ENCODE measurements around the gene GATAD1.

DNA sequence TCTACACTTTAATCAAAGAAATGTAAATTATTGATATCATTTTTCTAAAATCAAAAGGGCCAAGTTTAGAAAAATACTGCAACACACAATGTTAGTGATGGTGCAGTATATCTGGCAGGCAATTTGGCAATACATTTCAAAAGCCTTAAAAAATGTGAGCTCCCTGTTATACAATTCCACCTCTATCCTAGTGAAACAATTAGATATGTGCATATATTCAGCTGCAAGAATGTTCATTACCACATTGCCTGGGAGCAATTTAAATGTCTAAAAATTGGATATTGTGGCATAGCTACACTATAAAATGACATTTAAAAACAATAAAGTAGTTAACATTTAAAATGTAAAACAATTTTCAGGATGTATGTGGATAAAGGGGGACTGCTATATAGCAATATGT, 40.5 kb downstream of the GATAD1 start:
- TF ChIP-seq POLR2A (IDR thresholded peaks at IDR 0.05; ENCODE audit: control extremely low read depth in 1 of 2, low read depth in 2 of 2, low read length in 2 of 2) = no peak
- no peak for TF ChIP-seq KDM5A (IDR thresholded peaks at IDR 0.05; ENCODE audit: low read length)
- TF ChIP-seq, protein P1, sequence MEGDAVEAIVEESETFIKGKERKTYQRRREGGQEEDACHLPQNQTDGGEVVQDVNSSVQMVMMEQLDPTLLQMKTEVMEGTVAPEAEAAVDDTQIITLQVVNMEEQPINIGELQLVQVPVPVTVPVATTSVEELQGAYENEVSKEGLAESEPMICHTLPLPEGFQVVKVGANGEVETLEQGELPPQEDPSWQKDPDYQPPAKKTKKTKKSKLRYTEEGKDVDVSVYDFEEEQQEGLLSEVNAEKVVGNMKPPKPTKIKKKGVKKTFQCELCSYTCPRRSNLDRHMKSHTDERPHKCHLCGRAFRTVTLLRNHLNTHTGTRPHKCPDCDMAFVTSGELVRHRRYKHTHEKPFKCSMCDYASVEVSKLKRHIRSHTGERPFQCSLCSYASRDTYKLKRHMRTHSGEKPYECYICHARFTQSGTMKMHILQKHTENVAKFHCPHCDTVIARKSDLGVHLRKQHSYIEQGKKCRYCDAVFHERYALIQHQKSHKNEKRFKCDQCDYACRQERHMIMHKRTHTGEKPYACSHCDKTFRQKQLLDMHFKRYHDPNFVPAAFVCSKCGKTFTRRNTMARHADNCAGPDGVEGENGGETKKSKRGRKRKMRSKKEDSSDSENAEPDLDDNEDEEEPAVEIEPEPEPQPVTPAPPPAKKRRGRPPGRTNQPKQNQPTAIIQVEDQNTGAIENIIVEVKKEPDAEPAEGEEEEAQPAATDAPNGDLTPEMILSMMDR (IDR thresholded peaks at IDR 0.05; ENCODE audit: control extremely low read depth in 1 of 3, insufficient read depth in 1 of 3, low read depth in 1 of 3, low read length in 3 of 3) = no peak
